ENCODE measurements around the gene SOX30. TPM values are rescaled to one million over a fixed set of nuclear protein-coding genes. Genes with fewer than 3 reads are reported as not detected.
A peak's percentile ranks its signal among the peaks of the same experiment; 100 is the strongest.

Gene SOX30
- total RNA-seq, 2 donors from 2014 or later: 0.48 TPM; not detected in 1

GRCh38 chr5:157640406-157641066, 11.7 kb downstream of the SOX30 start:
- no peaks in the 10 kb centered on the region for H3K36me3 Mint-ChIP-seq (ENCODE audit: low read depth)
- no peak overlapping the region for H3K27ac ChIP-seq (ENCODE audit: low read depth, low read length)

GRCh38 chr5:157630341-157630740, 21.9 kb downstream of the SOX30 start:
- Mint-ChIP-seq H3K36me3 (ENCODE audit: low read depth) (no peaks in the 10 kb centered on the region), H3K4me3 (no peak overlapping the region), H3K9me3 (peaks cover 4% of the 10 kb centered on the region), H3K27me3 (ENCODE audit: insufficient read depth) (no peaks in the 10 kb centered on the region), H3K27ac (no peak overlapping the region), H3K4me1 (no peaks in the 10 kb centered on the region)
- no peak for TF ChIP-seq CTCF (conservative IDR thresholded peaks at IDR 0.05)
- H3K4me1 ChIP-seq (ENCODE audit: control insufficient read depth, insufficient read depth, low read length): no peaks in the 10 kb centered on the region
- H3K36me3 ChIP-seq (ENCODE audit: control insufficient read depth, insufficient read depth, low read length): no peaks in the 10 kb centered on the region
- no peak overlapping the region for H3K4me3 ChIP-seq (ENCODE audit: low read length)
- no peak overlapping the region for H3K27ac ChIP-seq (ENCODE audit: low read depth, low read length)
- WGBS, 2 experiments (ENCODE audit: insufficient coverage in 1 of 2, insufficient read length in 1 of 2): 86 to 98% methylated on average over 1 to 2 of the region's 2 CpGs
- no peaks in the 10 kb centered on the region for H3K27me3 ChIP-seq (ENCODE audit: control insufficient read depth, insufficient read depth, low read length, poor library complexity, severe bottlenecking)
- DNase-seq: no peak
- no peak overlapping the region for H3K9ac ChIP-seq (ENCODE audit: extremely low read depth, low read length, poor library complexity, severe bottlenecking)
- peaks cover 16% of the 10 kb centered on the region for H3K9me3 ChIP-seq (ENCODE audit: control insufficient read depth, low read length)

More at GRCh38 chr5:157640406-157641066, 11.7 kb downstream of the SOX30 start:
- WGBS, 2 experiments (ENCODE audit: insufficient coverage in 1 of 2, insufficient read length in 1 of 2): 89 to 95% methylated on average over 5 to 9 of the region's 9 CpGs
- Histone ChIP-seq H3K27me3 (ENCODE audit: control insufficient read depth, insufficient read depth, low read length, poor library complexity, severe bottlenecking) (no peaks in the 10 kb centered on the region), H3K36me3 (ENCODE audit: control insufficient read depth, insufficient read depth, low read length) (no peaks in the 10 kb centered on the region), H3K9me3 (ENCODE audit: control insufficient read depth, low read length) (no peaks in the 10 kb centered on the region), H3K9ac (ENCODE audit: extremely low read depth, low read length, poor library complexity, severe bottlenecking) (no peak overlapping the region), H3K4me1 (ENCODE audit: control insufficient read depth, insufficient read depth, low read length) (peaks cover 12% of the 10 kb centered on the region), H3K4me3 (ENCODE audit: low read length) (no peak overlapping the region)
- DNase-seq: no peak
- H3K4me1 Mint-ChIP-seq: peaks cover 24% of the 10 kb centered on the region
- no peaks in the 10 kb centered on the region for H3K27me3 Mint-ChIP-seq (ENCODE audit: insufficient read depth)
- H3K27ac Mint-ChIP-seq: peak overlapping the region; percentile 82
- no peaks in the 10 kb centered on the region for H3K9me3 Mint-ChIP-seq
- no peak for TF ChIP-seq CTCF (conservative IDR thresholded peaks at IDR 0.05)
- H3K4me3 Mint-ChIP-seq: no peak overlapping the region

GRCh38 chr5:157626831-157627230, 25.4 kb downstream of the SOX30 start:
- Histone ChIP-seq H3K27ac (ENCODE audit: low read depth, low read length) (no peak overlapping the region), H3K36me3 (ENCODE audit: control insufficient read depth, insufficient read depth, low read length) (no peaks in the 10 kb centered on the region), H3K4me3 (ENCODE audit: low read length) (no peak overlapping the region), H3K9ac (ENCODE audit: extremely low read depth, low read length, poor library complexity, severe bottlenecking) (no peak overlapping the region), H3K9me3 (ENCODE audit: control insufficient read depth, low read length) (peaks cover 16% of the 10 kb centered on the region), H3K27me3 (ENCODE audit: control insufficient read depth, insufficient read depth, low read length, poor library complexity, severe bottlenecking) (no peaks in the 10 kb centered on the region), H3K4me1 (ENCODE audit: control insufficient read depth, insufficient read depth, low read length) (peaks cover 3% of the 10 kb centered on the region)
- H3K4me3 Mint-ChIP-seq: no peak overlapping the region
- TF ChIP-seq CTCF (conservative IDR thresholded peaks at IDR 0.05): no peak
- WGBS, 2 experiments (ENCODE audit: insufficient coverage in 1 of 2, insufficient read length in 1 of 2): 91 to 93% methylated on average over 3 to 6 of the region's 6 CpGs
- no peak overlapping the region for H3K27ac Mint-ChIP-seq
- peaks cover 7% of the 10 kb centered on the region for H3K4me1 Mint-ChIP-seq
- DNase-seq: no peak
- peaks cover 14% of the 10 kb centered on the region for H3K9me3 Mint-ChIP-seq
- no peaks in the 10 kb centered on the region for H3K36me3 Mint-ChIP-seq (ENCODE audit: low read depth)
- peaks cover 2% of the 10 kb centered on the region for H3K27me3 Mint-ChIP-seq (ENCODE audit: insufficient read depth)
